HG03095 (cell line): ENCODE data around the gene RNF141.

Source experiments
- ATAC-seq: cut with Tn5 transposase; IDR thresholded peaks from one replicate; pipeline ENCODE4 v1.9.1; 2021; ENCODE audit warnings: moderate library complexity; ENCODE audit not compliant: unreplicated experiment

Gene RNF141

DNA sequence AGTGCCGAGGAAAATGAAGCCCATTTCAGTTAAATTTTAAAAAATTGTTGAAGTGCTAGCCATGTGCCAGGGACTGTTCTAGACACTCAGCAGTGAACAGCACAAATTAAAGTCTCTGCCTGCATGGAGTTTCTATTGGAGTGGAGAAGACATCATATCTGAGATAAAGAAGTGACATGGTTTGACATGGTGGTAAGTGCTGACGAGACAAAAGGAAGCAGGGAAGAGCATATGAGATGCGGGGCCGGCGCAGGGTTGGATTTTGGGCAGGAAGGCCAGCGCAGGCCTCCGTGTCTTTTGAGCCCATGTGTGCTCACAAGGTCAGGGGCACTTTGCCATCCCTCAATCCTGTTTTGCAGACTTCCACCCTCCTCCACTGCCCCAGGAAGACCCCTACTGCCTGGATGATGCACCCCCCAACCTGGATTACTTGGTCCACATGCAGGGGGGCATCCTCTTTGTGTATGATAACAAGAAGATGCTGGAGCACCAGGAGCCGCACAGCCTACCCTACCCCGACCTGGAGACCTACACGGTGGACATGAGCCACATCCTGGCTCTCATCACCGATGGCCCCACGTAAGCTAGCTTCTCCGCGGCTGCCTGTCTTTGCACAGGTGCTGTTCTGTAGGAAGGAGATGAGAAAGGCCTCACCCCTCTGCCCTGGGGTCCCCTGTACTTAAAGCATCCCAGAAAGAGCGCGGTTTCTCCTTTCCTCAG lies 56.4 kb downstream of the RNF141 start:
- no peak for ATAC-seq

DNA sequence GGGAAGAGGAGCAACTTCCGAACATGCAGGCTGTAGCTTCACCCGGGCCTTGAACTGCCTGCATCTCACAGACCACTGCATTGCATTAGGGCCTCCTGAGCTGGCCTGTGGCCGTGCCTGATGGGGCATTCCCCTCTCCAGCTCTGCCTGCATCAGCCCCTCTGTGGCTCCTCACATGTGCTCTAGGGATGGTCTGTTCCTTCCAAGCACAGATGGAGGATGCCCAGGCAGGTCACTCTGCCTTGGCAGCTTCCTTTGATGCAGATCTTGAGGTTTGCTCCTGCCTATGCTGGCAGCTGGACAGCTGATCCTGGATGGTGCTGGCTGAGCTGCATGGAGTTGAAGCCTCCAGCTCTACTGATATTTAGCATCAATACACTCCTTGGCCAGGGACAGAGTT lies 57.4 kb downstream of the RNF141 start:
- no peak for ATAC-seq

DNA sequence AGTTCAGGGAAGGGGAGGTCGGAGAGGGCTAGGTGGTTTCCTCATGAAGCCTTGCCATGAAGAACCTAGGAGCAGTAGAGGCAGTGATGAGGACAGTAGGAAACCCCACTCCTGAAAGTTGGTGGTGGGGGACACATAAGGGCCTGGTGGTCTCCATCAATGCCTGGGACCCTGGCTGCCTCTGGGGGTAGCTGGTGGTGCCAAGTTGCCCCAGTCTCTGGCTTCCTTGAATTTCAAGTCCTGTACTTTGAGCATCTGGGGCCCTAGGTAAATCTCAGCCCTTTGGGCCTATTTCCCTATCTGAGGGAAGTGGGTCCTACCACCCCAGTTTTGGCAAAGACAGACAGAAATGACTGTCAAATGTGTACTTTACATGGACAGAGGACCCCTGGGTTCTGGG lies 57.8 kb downstream of the RNF141 start:
- ATAC-seq: no peak

DNA sequence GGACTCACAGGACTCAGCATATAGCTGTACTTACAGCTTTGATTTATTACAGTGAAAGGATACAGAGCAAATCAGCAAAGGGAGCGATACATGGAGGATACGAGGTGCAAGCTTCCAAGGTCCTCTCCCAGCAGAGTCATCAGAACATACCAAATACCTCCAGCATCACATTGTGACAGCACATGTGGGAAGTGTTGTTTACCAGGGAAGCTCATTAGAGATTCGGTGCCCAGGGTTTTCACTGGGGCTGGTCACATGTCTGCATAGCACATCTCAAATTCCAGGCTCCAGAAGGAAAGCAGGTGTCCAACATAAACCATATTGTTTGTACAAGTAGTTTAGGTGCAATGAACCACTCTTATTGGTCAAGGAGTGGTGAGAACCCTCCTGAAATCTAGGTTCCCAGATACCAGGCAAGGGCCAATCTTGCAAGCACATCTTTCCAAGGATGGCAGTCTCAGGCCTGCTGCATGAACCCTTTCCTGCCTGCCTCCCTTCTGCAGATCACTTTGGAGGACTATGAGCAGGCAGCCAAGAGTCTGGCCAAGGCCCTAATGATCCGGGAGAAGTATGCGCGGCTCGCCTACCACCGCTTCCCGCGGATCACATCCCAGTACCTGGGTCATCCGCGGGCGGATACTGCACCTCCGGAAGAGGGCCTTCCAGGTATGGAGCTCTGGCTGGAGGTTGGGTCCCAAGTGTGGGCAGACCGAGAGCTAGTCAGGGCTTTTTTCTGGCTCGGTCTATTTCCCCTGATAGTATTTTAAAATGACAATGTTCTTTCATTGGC lies 59.2 kb downstream of the RNF141 start:
- ATAC-seq: no peak

GRCh38 chr11:10480760-10481159 lies 60.2 kb downstream of the RNF141 start:
- ATAC-seq: no peak

DNA sequence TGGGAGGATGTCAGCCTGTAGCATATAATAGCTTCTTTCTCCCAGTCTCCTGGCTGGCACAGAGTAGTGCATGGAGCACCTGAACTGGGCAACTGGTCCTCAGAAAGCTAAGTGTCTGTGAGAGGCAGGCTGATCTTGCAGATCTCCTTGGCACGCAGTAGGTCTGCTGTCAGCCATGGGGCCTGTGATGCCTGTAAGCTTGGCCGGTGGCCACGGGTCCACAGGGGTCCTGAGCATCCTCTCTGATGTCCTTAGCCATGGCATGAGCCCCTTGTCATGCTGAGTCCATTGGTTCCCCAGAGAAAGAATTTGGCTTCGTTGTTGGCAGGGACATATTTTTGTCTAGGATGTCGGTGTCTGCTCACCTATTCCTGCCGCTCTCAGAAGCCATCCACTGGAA lies 61.0 kb downstream of the RNF141 start:
- ATAC-seq: no peak

DNA sequence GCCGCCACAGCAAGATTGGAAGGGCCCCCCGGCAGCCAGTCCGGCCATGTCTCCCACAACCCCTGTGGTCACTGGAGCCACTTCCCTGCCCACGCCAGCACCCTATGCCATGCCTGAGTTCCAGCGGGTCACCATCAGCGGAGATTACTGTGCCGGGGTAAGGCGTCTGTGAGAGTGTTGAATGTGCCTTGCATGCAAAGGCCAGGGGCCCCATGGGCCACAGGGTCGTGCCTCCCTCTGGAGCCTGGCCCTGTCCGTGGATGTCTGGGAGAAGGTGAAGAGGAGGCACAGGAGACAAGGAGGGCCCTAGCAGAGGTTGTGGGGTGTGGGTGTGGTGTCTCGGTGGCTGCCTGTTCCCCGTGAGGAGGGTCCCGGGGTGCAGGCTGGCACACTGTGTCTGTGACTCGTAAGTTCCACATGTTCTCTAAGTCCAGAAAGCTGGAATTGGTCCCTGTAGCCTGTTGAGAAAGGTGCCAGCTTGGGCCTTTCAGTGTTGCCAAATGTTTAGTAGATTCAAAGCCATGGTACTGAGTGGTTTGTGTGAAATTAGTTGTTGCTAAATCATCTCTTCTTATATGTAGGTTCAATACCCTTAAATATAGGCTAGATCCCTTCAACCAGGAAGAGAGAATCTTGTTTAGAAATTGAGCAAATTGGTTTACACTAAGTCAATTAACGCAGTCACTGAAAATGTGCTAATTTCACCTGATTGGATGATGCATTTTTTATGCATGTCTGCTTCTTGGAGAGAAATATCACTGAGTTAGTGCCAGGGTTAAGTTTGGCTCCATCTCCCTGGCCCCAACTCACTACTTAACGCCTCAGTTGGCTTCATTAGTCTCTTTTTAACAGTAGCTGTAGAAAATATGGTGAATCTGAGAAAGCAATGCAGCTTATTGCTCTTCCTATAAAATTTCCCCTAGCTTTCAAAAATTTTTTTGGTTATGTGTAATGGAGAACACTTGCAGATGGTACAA lies 62.1 kb downstream of the RNF141 start:
- ATAC-seq: no peak

GRCh38 chr11:10478066-10478465 lies 62.9 kb downstream of the RNF141 start:
- ATAC-seq: no peak

DNA sequence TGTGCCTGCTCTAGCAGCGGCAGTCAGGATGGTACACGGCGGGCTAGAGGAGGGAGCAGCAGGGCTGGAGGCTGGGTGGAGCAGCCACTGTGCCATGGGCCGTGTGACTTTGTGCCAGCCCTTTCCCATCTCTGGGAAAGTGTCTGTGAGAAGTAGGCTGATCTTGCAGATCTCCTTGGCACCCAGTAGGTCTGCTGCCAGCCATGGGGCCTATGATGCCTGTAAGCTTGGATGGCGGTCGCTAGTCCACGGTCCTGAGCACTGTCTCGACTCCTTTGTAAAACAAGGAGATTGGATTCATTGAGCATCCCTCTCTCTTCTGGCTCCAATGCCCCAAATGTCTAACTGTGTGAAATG lies 63.3 kb downstream of the RNF141 start:
- no peak for ATAC-seq

GRCh38 chr11:10476927-10477689 lies 63.9 kb downstream of the RNF141 start:
- ATAC-seq: no peak

- no peak for ATAC-seq
Observed at GRCh38 chr11:10476342-10476741, 64.6 kb downstream of the RNF141 start.

GRCh38 chr11:10474551-10474950 lies 66.4 kb downstream of the RNF141 start:
- no peak for ATAC-seq

- no peak for ATAC-seq
Observed at GRCh38 chr11:10473371-10473770, 67.6 kb downstream of the RNF141 start.

DNA sequence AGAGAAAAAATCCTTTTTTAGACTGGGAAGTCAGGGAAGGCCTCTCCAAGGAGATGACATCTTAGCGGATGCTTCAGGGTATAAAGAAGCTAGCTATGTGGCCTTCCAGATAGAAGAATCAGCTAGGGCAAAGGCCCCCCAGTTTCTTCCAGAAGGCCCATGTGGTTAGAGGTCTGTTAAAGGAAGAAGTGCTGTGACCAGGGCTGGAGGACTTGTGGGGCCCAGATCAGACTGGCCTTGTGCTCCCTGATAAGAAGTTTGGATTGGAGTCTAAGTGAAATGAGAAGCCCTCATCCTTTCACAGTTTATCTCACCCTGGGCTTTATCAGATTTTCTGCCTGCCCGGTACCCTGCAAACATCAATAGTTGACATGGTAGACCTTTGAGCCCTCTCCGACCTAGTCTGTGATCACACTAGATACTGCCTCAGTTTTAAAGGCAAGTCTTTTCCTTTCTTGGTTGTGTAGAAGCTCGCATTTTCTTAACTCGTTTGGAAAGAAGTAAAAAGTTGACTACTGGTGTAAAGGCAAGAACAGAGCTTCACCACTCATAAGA lies 78.2 kb downstream of the RNF141 start:
- ATAC-seq: no peak
